A673 (cell line): ENCODE results near the gene SCAMP4. TPM values are rescaled to one million over a fixed set of nuclear protein-coding genes. Genes with fewer than 3 reads are reported as not detected.

Source experiments
- BruUV-seq: library from RNA; stranded (reverse); fragments of 400-500 nt; replicated peaks from 2 replicates; lab custom pipeline; 2021; lab: Mats Ljungman, UMichigan
- CTCF ChIA-PET: fragments of 300-600 bp; sonication (Branson Sonifier 250); formaldehyde crosslinking; loops from one replicate; lab custom pipeline; 2022; ENCODE audit warnings: antibody characterized with exemption; lab: Charles Lee
- POLR2A ChIA-PET: fragments of 300-600 bp; sonication (Branson Sonifier 250); formaldehyde crosslinking; loops from one replicate; lab custom pipeline; 2022; ENCODE audit warnings: antibody characterized with exemption; ENCODE audit not compliant: low non-redundant PET; lab: Charles Lee
- DNase-seq: peaks from one replicate; pipeline ENCODE4 v3.0.0-alpha.2; 2015; ENCODE audit warnings: low spot score
- H3K27ac ChIP-seq: fragments of 200-600 bp; sonication (generic); 2 replicates; pipeline ENCODE4 v1.5.1; 2016; ENCODE audit warnings: mixed run types, low read depth, mild to moderate bottlenecking, mixed read lengths, antibody characterized with exemption, low read length; ENCODE audit not compliant: poor library complexity, severe bottlenecking
- H3K27me3 ChIP-seq: fragments of 200-600 bp; sonication (generic); replicated peaks from 2 replicates; pipeline ENCODE4 v1.6.1; 2017; ENCODE audit warnings: mixed run types, low read depth, mild to moderate bottlenecking, mixed read lengths, antibody characterized with exemption, low read length; ENCODE audit not compliant: insufficient read depth, poor library complexity
- H3K36me3 ChIP-seq: fragments of 200-600 bp; sonication (generic); 2 replicates; pipeline ENCODE4 v1.6.1; 2016; ENCODE audit warnings: mixed run types, mild to moderate bottlenecking, mixed read lengths, antibody characterized with exemption, low read length; ENCODE audit not compliant: insufficient read depth, poor library complexity, severe bottlenecking
- H3K4me1 ChIP-seq: fragments of 200-600 bp; sonication (generic); 2 replicates; pipeline ENCODE4 v1.6.1; 2017; ENCODE audit warnings: mixed run types, mild to moderate bottlenecking, mixed read lengths, antibody characterized with exemption, low read length; ENCODE audit not compliant: insufficient read depth, poor library complexity, severe bottlenecking
- H3K4me3 ChIP-seq: fragments of 200-600 bp; sonication (generic); 2 replicates; pipeline ENCODE4 v1.5.1; 2016; ENCODE audit warnings: low read depth, mixed run types, mild to moderate bottlenecking, mixed read lengths, low read length; ENCODE audit not compliant: poor library complexity, severe bottlenecking
- H3K9me3 ChIP-seq: fragments of 200-600 bp; sonication (generic); 2 replicates; pipeline ENCODE4 v1.6.1; 2016; ENCODE audit warnings: mixed run types, low read depth, mild to moderate bottlenecking, mixed read lengths, antibody characterized with exemption, low read length; ENCODE audit not compliant: poor library complexity, severe bottlenecking
- EZH2 ChIP-seq: fragments of 200-600 bp; sonication (generic); IDR thresholded peaks from 2 replicates; pipeline ENCODE4 v1.6.1; 2017; ENCODE audit warnings: borderline replicate concordance, low read depth, mild to moderate bottlenecking, mixed read lengths, antibody characterized with exemption, low read length; ENCODE audit not compliant: poor library complexity, severe bottlenecking
- intact Hi-C: fragments of 100-400 bp; cut with micrococcal nuclease; formaldehyde crosslinking; loops from one replicate; pipeline ENCODE4 v1.10.0; 2022; ENCODE audit not compliant: unreplicated experiment
- total RNA-seq: library from RNA; stranded (reverse); gene quantifications from 2 replicates; pipeline ENCODE4 v1.2.3, GENCODE V29; 2021
- TF ChIP-seq, protein P1 (sequence below): fragments of 300-800, 200-600 bp; sonication (generic); conservative IDR thresholded peaks from 2 replicates; pipeline ENCODE4 v1.5.1; 2017; ENCODE audit warnings: low read depth, mild to moderate bottlenecking, antibody characterized with exemption, low read length, moderate library complexity, mixed read lengths

SCAMP4 gene
- total RNA-seq, 1 experiment from 2014 or later = 88.4 TPM

DNA sequence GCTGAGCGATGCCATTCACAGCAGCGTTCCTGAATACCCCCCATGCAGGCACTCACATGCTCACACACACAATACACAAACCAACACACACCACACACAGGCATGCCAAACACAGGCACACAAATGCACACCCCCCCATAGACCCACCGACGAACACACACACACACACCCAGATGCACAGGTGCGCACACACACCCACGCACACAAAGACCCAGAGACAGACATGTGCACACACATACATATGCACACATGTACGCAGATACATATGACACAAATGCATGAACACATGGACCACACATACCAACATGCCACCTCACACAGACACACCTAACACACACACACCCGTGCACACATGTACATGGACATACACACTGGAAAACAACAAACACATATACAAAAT, 28.7 kb downstream of the SCAMP4 start:
- BruUV-seq = no TSS peak
- CTCF ChIA-PET = interaction anchor here (0.6 kb wide), 1 partner anchor 25 kb away, joined by 3 read pairs; no protein-coding TSS in a partner anchor
- intact Hi-C loops = no loop called here
- DNase-seq = no peak
- no peak overlapping the region for H3K27ac ChIP-seq
- H3K36me3 ChIP-seq = no peaks in the 10 kb centered on the region
- peaks cover 3% of the 10 kb centered on the region for H3K9me3 ChIP-seq
- H3K27me3 ChIP-seq = no peaks in the 10 kb centered on the region
- TF ChIP-seq, protein P1, sequence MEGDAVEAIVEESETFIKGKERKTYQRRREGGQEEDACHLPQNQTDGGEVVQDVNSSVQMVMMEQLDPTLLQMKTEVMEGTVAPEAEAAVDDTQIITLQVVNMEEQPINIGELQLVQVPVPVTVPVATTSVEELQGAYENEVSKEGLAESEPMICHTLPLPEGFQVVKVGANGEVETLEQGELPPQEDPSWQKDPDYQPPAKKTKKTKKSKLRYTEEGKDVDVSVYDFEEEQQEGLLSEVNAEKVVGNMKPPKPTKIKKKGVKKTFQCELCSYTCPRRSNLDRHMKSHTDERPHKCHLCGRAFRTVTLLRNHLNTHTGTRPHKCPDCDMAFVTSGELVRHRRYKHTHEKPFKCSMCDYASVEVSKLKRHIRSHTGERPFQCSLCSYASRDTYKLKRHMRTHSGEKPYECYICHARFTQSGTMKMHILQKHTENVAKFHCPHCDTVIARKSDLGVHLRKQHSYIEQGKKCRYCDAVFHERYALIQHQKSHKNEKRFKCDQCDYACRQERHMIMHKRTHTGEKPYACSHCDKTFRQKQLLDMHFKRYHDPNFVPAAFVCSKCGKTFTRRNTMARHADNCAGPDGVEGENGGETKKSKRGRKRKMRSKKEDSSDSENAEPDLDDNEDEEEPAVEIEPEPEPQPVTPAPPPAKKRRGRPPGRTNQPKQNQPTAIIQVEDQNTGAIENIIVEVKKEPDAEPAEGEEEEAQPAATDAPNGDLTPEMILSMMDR = no peak
- TF ChIP-seq EZH2 = no peak
- peaks cover 11% of the 10 kb centered on the region for H3K4me1 ChIP-seq
- H3K4me3 ChIP-seq = no peak overlapping the region
- POLR2A ChIA-PET = no interaction called here

GRCh38 chr19:1935484-1936208, 30.4 kb downstream of the SCAMP4 start:
- intact Hi-C loops = no loop called here
- Histone ChIP-seq H3K4me1 (peaks cover 18% of the 10 kb centered on the region), H3K36me3 (no peaks in the 10 kb centered on the region), H3K27me3 (no peaks in the 10 kb centered on the region), H3K4me3 (no peak overlapping the region), H3K27ac (no peak overlapping the region), H3K9me3 (peaks cover 3% of the 10 kb centered on the region)
- ChIA-PET POLR2A (no interaction called here), CTCF (no interaction called here)
- TF ChIP-seq EZH2 = no peak
- TF ChIP-seq, protein P1 = no peak
- no TSS peak for BruUV-seq
- peak; percentile 51 for DNase-seq

DNA sequence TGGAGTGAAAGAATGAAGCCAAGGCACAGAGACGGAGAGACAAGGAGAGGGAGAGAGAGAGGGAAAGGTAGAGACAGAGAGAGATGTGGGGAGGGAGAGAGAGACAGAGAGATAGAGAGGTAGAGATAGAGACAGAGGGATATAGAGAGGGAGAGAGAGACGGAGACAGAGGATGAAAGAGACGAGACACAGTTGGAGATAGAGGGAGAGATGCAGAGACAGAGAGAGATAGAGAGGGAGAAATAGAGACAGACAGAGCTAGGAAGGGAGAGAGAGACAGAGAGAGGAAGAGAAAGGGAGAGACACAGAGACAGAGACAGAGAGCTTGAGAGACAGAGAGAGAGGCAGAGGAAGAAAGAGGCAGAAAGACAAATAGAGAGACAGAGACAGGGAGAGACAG, 31.2 kb downstream of the SCAMP4 start:
- Histone ChIP-seq H3K36me3 (no peaks in the 10 kb centered on the region), H3K9me3 (peaks cover 2% of the 10 kb centered on the region), H3K27ac (no peak overlapping the region), H3K4me3 (no peak overlapping the region), H3K27me3 (no peaks in the 10 kb centered on the region), H3K4me1 (peaks cover 18% of the 10 kb centered on the region)
- BruUV-seq = no TSS peak
- intact Hi-C loops = no loop called here
- TF ChIP-seq EZH2 = no peak
- TF ChIP-seq, protein P1 = no peak
- DNase-seq = no peak
- ChIA-PET CTCF (no interaction called here), POLR2A (no interaction called here)
